Measurements from ENCODE around the gene TMEM63C. TPM values are rescaled to one million over a fixed set of nuclear protein-coding genes. Genes with fewer than 3 reads are reported as not detected.

Gene TMEM63C
- total and polyA plus RNA-seq, 2 donors (not counting 1 experiment from before 2014, with no cell fraction given) = 0.63 to 3.2 TPM

DNA sequence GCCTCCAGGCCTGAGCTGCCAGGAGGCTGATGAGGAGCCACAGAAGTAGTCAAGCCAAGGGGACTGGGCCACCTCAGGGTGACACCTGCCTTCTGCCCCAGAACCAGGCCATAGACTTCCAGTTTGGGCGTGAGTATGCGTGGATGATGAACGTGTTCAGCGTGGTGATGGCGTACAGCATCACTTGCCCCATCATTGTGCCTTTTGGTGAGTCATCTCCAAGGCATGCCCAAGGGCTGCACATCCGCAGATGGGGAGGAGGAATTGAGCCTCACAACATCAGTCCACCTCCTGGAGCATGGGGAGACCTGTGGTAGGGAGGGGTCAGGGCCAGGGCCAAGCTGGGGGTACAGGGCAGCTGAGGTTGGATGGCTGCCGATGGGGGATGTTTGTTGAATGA is 67.1 kb downstream of the TMEM63C start:
- Histone ChIP-seq H3K79me2 (ENCODE audit: control insufficient read depth, insufficient read depth, low read length) (no peaks in the 10 kb centered on the region), H3K9ac (ENCODE audit: low read length) (no peak overlapping the region), H2AFZ (ENCODE audit: insufficient read depth, low read depth, low read length, poor library complexity, severe bottlenecking) (no peak overlapping the region), H3K36me3 (replicated peaks in 1 of 2; ENCODE audit: control extremely low read depth in 1 of 2, control insufficient read depth in 1 of 2, extremely low read depth in 1 of 2, insufficient read depth in 2 of 2, low read length in 1 of 2) (no peaks in the 10 kb centered on the region), H3K27me3 (replicated peaks in 1 of 4; ENCODE audit: control extremely low read depth in 1 of 4, control insufficient read depth in 3 of 4, insufficient read depth in 4 of 4, low read length in 3 of 4) (no peaks in the 10 kb centered on the region), H3K4me1 (ENCODE audit: control insufficient read depth in 2 of 2, insufficient read depth in 2 of 2, low read length in 2 of 2) (peaks cover 15 to 16% of the 10 kb centered on the region in 2 donors), H3K27ac (ENCODE audit: low read length in 2 of 2) (no peak overlapping the region), H3K4me3 (ENCODE audit: control extremely low read depth in 1 of 5, extremely low read depth in 1 of 5, insufficient read depth in 1 of 5, low read depth in 2 of 5, low read length in 4 of 5) (no peak overlapping the region), H4K20me1 (ENCODE audit: control insufficient read depth, insufficient read depth, low read length, poor library complexity, severe bottlenecking) (no peaks in the 10 kb centered on the region), H3K9me3 (ENCODE audit: control extremely low read depth in 1 of 3, control insufficient read depth in 2 of 3, insufficient read depth in 1 of 3, low read length in 2 of 3) (no peaks in the 10 kb centered on the region), H3K4me2 (replicated peaks; ENCODE audit: low read depth, low read length, poor library complexity, severe bottlenecking) (no peak overlapping the region)
- peaks cover under 1% of the 10 kb centered on the region for H3K9me3 Mint-ChIP-seq (ENCODE audit: insufficient read depth)
- DNase-seq = no peak
- ATAC-seq (ENCODE audit: low read depth) = no peak
- H3K4me3 Mint-ChIP-seq = no peak overlapping the region
- no peak overlapping the region for H3K27ac Mint-ChIP-seq
- 100% methylated on average over 5 of the region's 7 CpGs for WGBS (ENCODE audit: insufficient coverage)
- peaks cover 19% of the 10 kb centered on the region for H3K4me1 Mint-ChIP-seq
- no peaks in the 10 kb centered on the region for H3K27me3 Mint-ChIP-seq
- TF ChIP-seq, protein P1, sequence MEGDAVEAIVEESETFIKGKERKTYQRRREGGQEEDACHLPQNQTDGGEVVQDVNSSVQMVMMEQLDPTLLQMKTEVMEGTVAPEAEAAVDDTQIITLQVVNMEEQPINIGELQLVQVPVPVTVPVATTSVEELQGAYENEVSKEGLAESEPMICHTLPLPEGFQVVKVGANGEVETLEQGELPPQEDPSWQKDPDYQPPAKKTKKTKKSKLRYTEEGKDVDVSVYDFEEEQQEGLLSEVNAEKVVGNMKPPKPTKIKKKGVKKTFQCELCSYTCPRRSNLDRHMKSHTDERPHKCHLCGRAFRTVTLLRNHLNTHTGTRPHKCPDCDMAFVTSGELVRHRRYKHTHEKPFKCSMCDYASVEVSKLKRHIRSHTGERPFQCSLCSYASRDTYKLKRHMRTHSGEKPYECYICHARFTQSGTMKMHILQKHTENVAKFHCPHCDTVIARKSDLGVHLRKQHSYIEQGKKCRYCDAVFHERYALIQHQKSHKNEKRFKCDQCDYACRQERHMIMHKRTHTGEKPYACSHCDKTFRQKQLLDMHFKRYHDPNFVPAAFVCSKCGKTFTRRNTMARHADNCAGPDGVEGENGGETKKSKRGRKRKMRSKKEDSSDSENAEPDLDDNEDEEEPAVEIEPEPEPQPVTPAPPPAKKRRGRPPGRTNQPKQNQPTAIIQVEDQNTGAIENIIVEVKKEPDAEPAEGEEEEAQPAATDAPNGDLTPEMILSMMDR (IDR thresholded peaks at IDR 0.05) = no peak
- TF ChIP-seq EZH2 (IDR thresholded peaks at IDR 0.05; ENCODE audit: borderline replicate concordance, insufficient read depth, low read depth, low read length, poor library complexity, severe bottlenecking) = no peak
- ChIA-PET POLR2A (no interaction called here), CTCF (no interaction called here)
- intact Hi-C loops (cut with micrococcal nuclease) = no loop called here

DNA sequence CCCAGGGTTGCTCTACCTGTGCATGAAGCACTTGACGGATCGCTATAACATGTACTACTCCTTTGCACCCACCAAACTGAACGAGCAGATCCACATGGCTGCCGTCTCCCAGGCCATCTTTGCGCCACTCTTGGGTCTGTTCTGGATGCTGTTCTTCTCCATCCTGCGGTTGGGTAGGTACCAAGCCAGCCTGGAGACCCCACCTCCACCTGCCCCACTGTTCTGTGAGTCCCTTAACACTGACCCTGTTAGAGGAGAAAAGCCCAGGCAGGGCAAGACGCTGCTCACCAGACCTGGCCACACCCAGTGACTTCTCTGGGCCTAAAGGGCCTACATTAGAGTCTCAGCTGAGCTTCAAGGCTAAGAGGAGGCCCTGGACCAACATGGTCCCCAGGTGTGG is 67.7 kb downstream of the TMEM63C start:
- ChIA-PET CTCF (no interaction called here), POLR2A (no interaction called here)
- ATAC-seq (ENCODE audit: low read depth) = no peak
- no peaks in the 10 kb centered on the region for H4K20me1 ChIP-seq (ENCODE audit: control insufficient read depth, insufficient read depth, low read length, poor library complexity, severe bottlenecking)
- DNase-seq = no peak
- no peaks in the 10 kb centered on the region for H3K9me3 ChIP-seq (ENCODE audit: control extremely low read depth in 1 of 3, control insufficient read depth in 2 of 3, insufficient read depth in 1 of 3, low read length in 2 of 3)
- no peaks in the 10 kb centered on the region for H3K36me3 ChIP-seq (replicated peaks in 1 of 2; ENCODE audit: control extremely low read depth in 1 of 2, control insufficient read depth in 1 of 2, extremely low read depth in 1 of 2, insufficient read depth in 2 of 2, low read length in 1 of 2)
- no peaks in the 10 kb centered on the region for H3K27me3 ChIP-seq (replicated peaks in 1 of 4; ENCODE audit: control extremely low read depth in 1 of 4, control insufficient read depth in 3 of 4, insufficient read depth in 4 of 4, low read length in 3 of 4)
- peaks cover 9% of the 10 kb centered on the region in 2 donors for H3K4me1 ChIP-seq (ENCODE audit: control insufficient read depth in 2 of 2, insufficient read depth in 2 of 2, low read length in 2 of 2)
- no peak overlapping the region for H3K9ac ChIP-seq (ENCODE audit: low read length)
- no peak overlapping the region for H3K4me3 Mint-ChIP-seq
- TF ChIP-seq, protein P1 (IDR thresholded peaks at IDR 0.05) = no peak
- no peak for TF ChIP-seq EZH2 (IDR thresholded peaks at IDR 0.05; ENCODE audit: borderline replicate concordance, insufficient read depth, low read depth, low read length, poor library complexity, severe bottlenecking)
- no peaks in the 10 kb centered on the region for H3K27me3 Mint-ChIP-seq
- no peak overlapping the region for H2AFZ ChIP-seq (ENCODE audit: insufficient read depth, low read depth, low read length, poor library complexity, severe bottlenecking)
- no peak overlapping the region for H3K4me2 ChIP-seq (replicated peaks; ENCODE audit: low read depth, low read length, poor library complexity, severe bottlenecking)
- no peak overlapping the region for H3K4me3 ChIP-seq (ENCODE audit: control extremely low read depth in 1 of 5, extremely low read depth in 1 of 5, insufficient read depth in 1 of 5, low read depth in 2 of 5, low read length in 4 of 5)
- H3K4me1 Mint-ChIP-seq = peaks cover 13% of the 10 kb centered on the region
- H3K27ac ChIP-seq (ENCODE audit: low read length in 2 of 2) = no peak overlapping the region
- intact Hi-C loops (cut with micrococcal nuclease) = no loop called here
- no peaks in the 10 kb centered on the region for H3K79me2 ChIP-seq (ENCODE audit: control insufficient read depth, insufficient read depth, low read length)
- H3K9me3 Mint-ChIP-seq (ENCODE audit: insufficient read depth) = no peaks in the 10 kb centered on the region
- WGBS (ENCODE audit: insufficient coverage) = 95% methylated on average over 5 of the region's 7 CpGs
- H3K27ac Mint-ChIP-seq = no peak overlapping the region
